Ovary (tissue), 9 donors: ENCODE data around the gene ARIH2. TPM values are rescaled to one million over a fixed set of nuclear protein-coding genes. Genes with fewer than 3 reads are reported as not detected.

Source experiments
- DNase-seq, 5 donors: peaks; one replicate each; pipeline ENCODE4 v3.0.0-alpha.2; 2019 to 2020
- H3K27ac ChIP-seq, 2 donors: fragments of 200-600 bp; one replicate each; pipeline versions ENCODE4 v1.5.1 to v1.8.0; 2019 to 2022
- H3K27me3 ChIP-seq: fragments of 200-600 bp; one replicate; pipeline ENCODE4 v1.8.0; 2022
- H3K36me3 ChIP-seq: fragments of 200-600 bp; sonication (generic); one replicate; pipeline ENCODE4 v1.5.1; 2019
- H3K4me1 ChIP-seq: one replicate; pipeline ENCODE4 v1.8.1; 2013; ENCODE audit warnings: mild to moderate bottlenecking, moderate library complexity; ENCODE audit not compliant: insufficient read depth
- H3K4me3 ChIP-seq: fragments of 200-600 bp; sonication (generic); one replicate; pipeline ENCODE4 v1.5.1; 2017
- H3K9me3 ChIP-seq, 2 donors: fragments of 200-600 bp in 1 of 2; sonication (generic) in 1 of 2; one replicate each; pipeline versions ENCODE4 v1.5.1 to v1.8.1; 2013 to 2019; ENCODE audit warnings: mild to moderate bottlenecking in 1 of 2, moderate library complexity in 1 of 2
- CTCF ChIP-seq, 3 donors: fragments of 450-650 bp in 2 of 3; fragments of 200-600 bp in 1 of 3; IDR thresholded peaks; one replicate each; pipeline versions ENCODE4 v1.5.1 to v1.8.0; 2016 to 2022; ENCODE audit warnings: antibody characterized with exemption in 3 of 3, mild to moderate bottlenecking in 1 of 3
- EP300 ChIP-seq: sonication (generic); formaldehyde crosslinking; IDR thresholded peaks from one replicate; pipeline ENCODE4 v1.6.1; 2017; ENCODE audit warnings: antibody characterized with exemption
- POLR2A ChIP-seq: fragments of 450-650 bp; IDR thresholded peaks from one replicate; pipeline ENCODE4 v1.6.1; 2017; ENCODE audit warnings: antibody characterized with exemption, mild to moderate bottlenecking, moderate library complexity
- WGBS, 3 donors: extraction: QIAGEN DNeasy Blood & Tissue Kit in 1 of 3; methylation state at CpG; one replicate each; pipeline versions ENCODE4 v1.1.5 to v1.1.7; 2013 to 2017; 5-methylcytosine and 5-hydroxymethylcytosine counted together
- intact Hi-C, 4 donors: fragments of 100-400 bp; cut with DNase I; formaldehyde crosslinking; loops; one replicate each; pipeline versions ENCODE4 v1.11.0 to v1.15.1; 2022 to 2023
- microRNA counts: library from miRNA; unstranded; fragments of <30 nt; microRNA quantifications from one replicate; lab custom pipeline; 2016
- microRNA-seq, 3 donors: library from miRNA; unstranded; fragments of <30 nt; microRNA quantifications; one replicate each; pipeline versions ENCODE4 to v1.2.0, GENCODE V29; 2019 to 2020
- polyA plus RNA-seq, 2 donors: library from polyadenylated mRNA; stranded (reverse); fragments of 200-250 nt in 1 of 2; fragments of 350-450 nt in 1 of 2; fragmentation: Illumina TruSeq in 1 of 2; extraction: RNeasy Lipid Tissue Mini Kit (QIAGEN cat#74804) in 1 of 2; gene quantifications; one replicate each; pipeline ENCODE4 v1.2.3, GENCODE V29; 2013 to 2014
- small RNA-seq: library from RNA; depleted of rRNA; stranded (forward); fragments of <200 nt; gene quantifications from one replicate; pipeline ENCODE3, GENCODE V24; 2016
- total RNA-seq, 7 donors: library from RNA; depleted of rRNA in 2 of 7; stranded (reverse); fragments of >200 nt in 2 of 7; fragmentation: NEBNext Ultra II Directional in 3 of 7; extraction: Animal tissue kit (Norgen Biotek cat#: 25700) in 3 of 7; gene quantifications; one replicate each; pipeline versions ENCODE4 v1.1.0 to v1.2.4, GENCODE V29; 2016 to 2023
- donor health status: DM: no; HTN: no; CAD: no; lungs with moderate emphysema.
- donor health status: DM: no; HTN: no; CAD: no.
- donor health status: Bipolar disorder and iron deficiency.
- donor health status: DM: yes; HTN: yes; CAD: no.
- donor health status: DM: no; HTN: no; CAD: no.
- donor health status: DM: yes; HTN: yes; CAD: no.

Gene ARIH2
- total and polyA plus RNA-seq, 9 donors: 39.6 to 95.7 (median 72.0) TPM

GRCh38 chr3:49030321-49030720 lies 111.7 kb downstream of the ARIH2 start:
- TF ChIP-seq EP300: no peak
- 81 to 87% (median 86%) methylated on average over 6 of the region's 6 CpGs for WGBS, 3 donors
- H3K27me3 ChIP-seq: no peaks in the 10 kb centered on the region

GRCh38 chr3:49032646-49033304 lies 114.1 kb downstream of the ARIH2 start:
- Histone ChIP-seq H3K27ac (no peak overlapping the region), H3K9me3 (no peaks in the 10 kb centered on the region), H3K4me1 (peaks cover 2% of the 10 kb centered on the region), H3K4me3 (no peak overlapping the region), H3K27me3 (no peaks in the 10 kb centered on the region), H3K36me3 (no peaks in the 10 kb centered on the region)
- intact Hi-C loops: loop anchor here in 1 of 4 donors (5.0 kb wide), 1 partner anchor 60 kb away; the partner anchor contains the start of gene QRICH1
- TF ChIP-seq EP300 (no peak), CTCF (IDR thresholded peaks at IDR 0.05) (no peak), POLR2A (no peak)
- 68 to 83% (median 79%) methylated on average over 6 of the region's 6 CpGs for WGBS, 3 donors
- DNase-seq: no peak

More at GRCh38 chr3:49030321-49030720, 111.7 kb downstream of the ARIH2 start:
- Histone ChIP-seq H3K36me3 (no peaks in the 10 kb centered on the region), H3K9me3 (no peaks in the 10 kb centered on the region), H3K27ac (no peak overlapping the region), H3K4me3 (no peak overlapping the region), H3K4me1 (peaks cover 3% of the 10 kb centered on the region)
- intact Hi-C loops: loop anchor here in 1 of 4 donors (5.0 kb wide), 1 partner anchor 62 kb away; the partner anchor contains the start of gene QRICH1
- peak in 1 of 5 donors; percentile 29 for DNase-seq

- intact Hi-C loops: loop anchor here in 1 of 4 donors (5.0 kb wide), 1 partner anchor 58 kb away; the partner anchor contains the start of gene QRICH1
- no peaks in the 10 kb centered on the region for H3K9me3 ChIP-seq
- H3K4me1 ChIP-seq: peaks cover 2% of the 10 kb centered on the region
- H3K27ac ChIP-seq: no peak overlapping the region
- no peak overlapping the region for H3K4me3 ChIP-seq
- WGBS, 3 donors: 82 to 91% (median 84%) methylated on average over 2 of the region's 2 CpGs
- no peak for TF ChIP-seq EP300
- TF ChIP-seq POLR2A: no peak
- TF ChIP-seq CTCF (IDR thresholded peaks at IDR 0.05): no peak
- no peaks in the 10 kb centered on the region for H3K27me3 ChIP-seq
- H3K36me3 ChIP-seq: no peaks in the 10 kb centered on the region
- DNase-seq: no peak
Measured at GRCh38 chr3:49034650-49035049, 116.0 kb downstream of the ARIH2 start.

- H3K9me3 ChIP-seq: no peaks in the 10 kb centered on the region
- H3K27ac ChIP-seq: no peak overlapping the region
- H3K36me3 ChIP-seq: no peaks in the 10 kb centered on the region
- H3K27me3 ChIP-seq: no peaks in the 10 kb centered on the region
- peaks cover 2% of the 10 kb centered on the region for H3K4me1 ChIP-seq
- DNase-seq: no peak
- 94 to 95% (median 95%) methylated on average over 3 of the region's 3 CpGs for WGBS, 3 donors
- H3K4me3 ChIP-seq: no peak overlapping the region
- TF ChIP-seq CTCF (IDR thresholded peaks at IDR 0.05) (no peak), EP300 (no peak), POLR2A (no peak)
- intact Hi-C loops: no loop called here
Measured at GRCh38 chr3:49035281-49035680, 116.6 kb downstream of the ARIH2 start.

MicroRNAs within 50 kb of the gene (microRNA counts, 767-probe panel; counts per million panel counts)
- microRNA hsa-miR-191-5p (lab: Ali Mortazavi, UCI) (6,789 counts per million, percentile 99 among the panel's probes with 10 or more counts), microRNA hsa-miR-425-5p (lab: Ali Mortazavi, UCI) (530 counts per million, percentile 78 among the panel's probes with 10 or more counts)

Small RNA genes lying within 50 kb of the gene (microRNA-seq; reads per million reads assigned to microRNA genes)
- gene MIR191: 7,054 to 8,091 (median 8,065) reads per million in 3 donors
- gene MIR425: 636 to 678 (median 638) reads per million in 3 donors

Small RNA genes lying within 50 kb of the gene (small RNA-seq; reads per million reads assigned to genes)
- 2,488 reads per million, percentile 98 among the genes with 10 or more reads in this experiment for gene MIR191
- 2.0 reads per million, percentile 72 among the genes with 10 or more reads in this experiment for gene MIR425

Other genes with a start within 250 kb of the ARIH2 start
- gene NCKIPSD, start 232.9 kb upstream of the ARIH2 start, total RNA-seq: 10 to 100 TPM; 30.5 to 58.6 (median 36.3) TPM
- gene NCKIPSD, start 232.9 kb upstream of the ARIH2 start, polyA plus RNA-seq: 10 to 100 TPM in 1 of 2 donors, 1 to 10 TPM in 1; 8.0 to 23.2 TPM
- gene IP6K2, start 201.6 kb upstream of the ARIH2 start, total RNA-seq: 100 to 1,000 TPM in 2 of 7 donors, 10 to 100 TPM in 5; 51.8 to 132 (median 62.5) TPM
- 100 to 1,000 TPM; 114 to 119 TPM for gene IP6K2, start 201.6 kb upstream of the ARIH2 start, polyA plus RNA-seq
- 10 to 100 TPM; 18.6 to 52.6 (median 46.3) TPM for gene PRKAR2A, start 71.0 kb upstream of the ARIH2 start, total RNA-seq
- 10 to 100 TPM in 1 of 2 donors, 1 to 10 TPM in 1; 9.4 to 41.2 TPM for gene PRKAR2A, start 71.0 kb upstream of the ARIH2 start, polyA plus RNA-seq
- gene SLC25A20, start 20.0 kb upstream of the ARIH2 start, total RNA-seq: 10 to 100 TPM in 4 of 7 donors, 1 to 10 TPM in 3; 5.6 to 12.3 (median 10.1) TPM
- 10 to 100 TPM; 12.1 to 37.6 TPM for gene SLC25A20, start 20.0 kb upstream of the ARIH2 start, polyA plus RNA-seq
- 100 to 1,000 TPM in 1 of 7 donors, 10 to 100 TPM in 6; 31.5 to 125 (median 46.5) TPM for gene P4HTM, start 71.4 kb downstream of the ARIH2 start, total RNA-seq
- gene P4HTM, start 71.4 kb downstream of the ARIH2 start, polyA plus RNA-seq: 10 to 100 TPM; 16.6 to 33.5 TPM
- gene WDR6, start 88.5 kb downstream of the ARIH2 start, total RNA-seq: 100 to 1,000 TPM; 116 to 289 (median 230) TPM
- gene WDR6, start 88.5 kb downstream of the ARIH2 start, polyA plus RNA-seq: 100 to 1,000 TPM; 109 to 196 TPM
- 10 to 100 TPM; 21.1 to 74.9 (median 27.5) TPM for gene DALRD3, start 99.7 kb downstream of the ARIH2 start, total RNA-seq
- gene DALRD3, start 99.7 kb downstream of the ARIH2 start, polyA plus RNA-seq: 10 to 100 TPM; 23.0 to 33.1 TPM
- 100 to 1,000 TPM in 3 of 7 donors, 10 to 100 TPM in 4; 77.4 to 132 (median 96.3) TPM for gene NDUFAF3, start 103.3 kb downstream of the ARIH2 start, total RNA-seq
- gene NDUFAF3, start 103.3 kb downstream of the ARIH2 start, polyA plus RNA-seq: 10 to 100 TPM; 43.2 to 72.6 TPM
- gene IMPDH2, start 110.6 kb downstream of the ARIH2 start, total RNA-seq: 100 to 1,000 TPM; 264 to 523 (median 420) TPM
- 100 to 1,000 TPM; 295 to 381 TPM for gene IMPDH2, start 110.6 kb downstream of the ARIH2 start, polyA plus RNA-seq
- 100 to 1,000 TPM in 2 of 7 donors, 10 to 100 TPM in 5; 56.9 to 104 (median 90.4) TPM for gene QRICH1, start 175.2 kb downstream of the ARIH2 start, total RNA-seq
- gene QRICH1, start 175.2 kb downstream of the ARIH2 start, polyA plus RNA-seq: 10 to 100 TPM; 46.2 to 78.9 TPM
- gene QARS1, start 185.9 kb downstream of the ARIH2 start, total RNA-seq: 100 to 1,000 TPM; 165 to 271 (median 204) TPM
- 100 to 1,000 TPM; 191 to 293 TPM for gene QARS1, start 185.9 kb downstream of the ARIH2 start, polyA plus RNA-seq
- gene USP19, start 202.0 kb downstream of the ARIH2 start, total RNA-seq: 10 to 100 TPM; 38.3 to 71.4 (median 53.8) TPM
- 10 to 100 TPM; 21.7 to 33.3 TPM for gene USP19, start 202.0 kb downstream of the ARIH2 start, polyA plus RNA-seq
- 100 to 1,000 TPM; 457 to 681 (median 491) TPM for gene LAMB2, start 214.2 kb downstream of the ARIH2 start, total RNA-seq
- 100 to 1,000 TPM; 408 to 528 TPM for gene LAMB2, start 214.2 kb downstream of the ARIH2 start, polyA plus RNA-seq
- gene CCDC71, start 247.5 kb downstream of the ARIH2 start, total RNA-seq: 10 to 100 TPM; 24.8 to 39.0 (median 32.7) TPM
- 10 to 100 TPM in 1 of 2 donors, 1 to 10 TPM in 1; 6.9 to 30.9 TPM for gene CCDC71, start 247.5 kb downstream of the ARIH2 start, polyA plus RNA-seq